ENCODE data around the gene PTPRG.

GRCh38 chr3:62149539-62149938 is 588.2 kb downstream of the PTPRG start:
- TF ChIP-seq POLR2A (IDR thresholded peaks at IDR 0.05): no peak
- TF ChIP-seq, protein P1, sequence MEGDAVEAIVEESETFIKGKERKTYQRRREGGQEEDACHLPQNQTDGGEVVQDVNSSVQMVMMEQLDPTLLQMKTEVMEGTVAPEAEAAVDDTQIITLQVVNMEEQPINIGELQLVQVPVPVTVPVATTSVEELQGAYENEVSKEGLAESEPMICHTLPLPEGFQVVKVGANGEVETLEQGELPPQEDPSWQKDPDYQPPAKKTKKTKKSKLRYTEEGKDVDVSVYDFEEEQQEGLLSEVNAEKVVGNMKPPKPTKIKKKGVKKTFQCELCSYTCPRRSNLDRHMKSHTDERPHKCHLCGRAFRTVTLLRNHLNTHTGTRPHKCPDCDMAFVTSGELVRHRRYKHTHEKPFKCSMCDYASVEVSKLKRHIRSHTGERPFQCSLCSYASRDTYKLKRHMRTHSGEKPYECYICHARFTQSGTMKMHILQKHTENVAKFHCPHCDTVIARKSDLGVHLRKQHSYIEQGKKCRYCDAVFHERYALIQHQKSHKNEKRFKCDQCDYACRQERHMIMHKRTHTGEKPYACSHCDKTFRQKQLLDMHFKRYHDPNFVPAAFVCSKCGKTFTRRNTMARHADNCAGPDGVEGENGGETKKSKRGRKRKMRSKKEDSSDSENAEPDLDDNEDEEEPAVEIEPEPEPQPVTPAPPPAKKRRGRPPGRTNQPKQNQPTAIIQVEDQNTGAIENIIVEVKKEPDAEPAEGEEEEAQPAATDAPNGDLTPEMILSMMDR (IDR thresholded peaks at IDR 0.05): no peak

Measured in suprapubic skin (tissue), 3 donors.